ENCODE data around the gene PGM1. TPM values are rescaled to one million over a fixed set of nuclear protein-coding genes. Genes with fewer than 3 reads are reported as not detected.

PGM1 gene
- total RNA-seq, 1 experiment from 2014 or later = 124 TPM

GRCh38 chr1:63693944-63694571, 100.8 kb downstream of the PGM1 start:
- peak overlapping the region; percentile 0; the same call in 1 of the 2 replicates for H3K27ac ChIP-seq (ENCODE audit: low read length)
- no peaks in the 10 kb centered on the region for H3K36me3 ChIP-seq (ENCODE audit: low read depth, low read length)
- BruUV-seq (replicated peaks) = no TSS peak
- ChIA-PET CTCF (no interaction called here), POLR2A (ENCODE audit: unreplicated experiment) (interaction anchor here (0.6 kb wide), 1 partner anchor 184 kb away, joined by 3 read pairs; no protein-coding TSS in a partner anchor)
- H3K27me3 ChIP-seq (ENCODE audit: low read length) = no peaks in the 10 kb centered on the region
- peaks cover 10% of the 10 kb centered on the region for H3K4me1 ChIP-seq (ENCODE audit: insufficient read depth, low read length)
- H2AFZ ChIP-seq (ENCODE audit: low read length) = no peak overlapping the region
- DNase-seq (peak; percentile 19), ATAC-seq (peak; percentile 42)
- intact Hi-C loops (cut with micrococcal nuclease) = loop anchor here (2.0 to 10.0 kb wide), 4 partner anchors 31 to 351 kb away; no protein-coding TSS in a partner anchor
- H3F3A ChIP-seq (ENCODE audit: low read length, unreplicated experiment) = no peaks in the 10 kb centered on the region
- TF ChIP-seq EZH2 (IDR thresholded peaks at IDR 0.05; ENCODE audit: low read length, unreplicated experiment) (no peak), EZH2phosphoT487 (IDR thresholded peaks at IDR 0.05; ENCODE audit: borderline replicate concordance, low read length) (no peak)
- TF ChIP-seq, protein P1, sequence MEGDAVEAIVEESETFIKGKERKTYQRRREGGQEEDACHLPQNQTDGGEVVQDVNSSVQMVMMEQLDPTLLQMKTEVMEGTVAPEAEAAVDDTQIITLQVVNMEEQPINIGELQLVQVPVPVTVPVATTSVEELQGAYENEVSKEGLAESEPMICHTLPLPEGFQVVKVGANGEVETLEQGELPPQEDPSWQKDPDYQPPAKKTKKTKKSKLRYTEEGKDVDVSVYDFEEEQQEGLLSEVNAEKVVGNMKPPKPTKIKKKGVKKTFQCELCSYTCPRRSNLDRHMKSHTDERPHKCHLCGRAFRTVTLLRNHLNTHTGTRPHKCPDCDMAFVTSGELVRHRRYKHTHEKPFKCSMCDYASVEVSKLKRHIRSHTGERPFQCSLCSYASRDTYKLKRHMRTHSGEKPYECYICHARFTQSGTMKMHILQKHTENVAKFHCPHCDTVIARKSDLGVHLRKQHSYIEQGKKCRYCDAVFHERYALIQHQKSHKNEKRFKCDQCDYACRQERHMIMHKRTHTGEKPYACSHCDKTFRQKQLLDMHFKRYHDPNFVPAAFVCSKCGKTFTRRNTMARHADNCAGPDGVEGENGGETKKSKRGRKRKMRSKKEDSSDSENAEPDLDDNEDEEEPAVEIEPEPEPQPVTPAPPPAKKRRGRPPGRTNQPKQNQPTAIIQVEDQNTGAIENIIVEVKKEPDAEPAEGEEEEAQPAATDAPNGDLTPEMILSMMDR (conservative IDR thresholded peaks at IDR 0.05; ENCODE audit: low read depth, low read length) = no peak
- no peaks in the 10 kb centered on the region for H3K9me2 ChIP-seq (replicated peaks; ENCODE audit: low read length)
- H4K20me1 ChIP-seq (ENCODE audit: low read length) = no peaks in the 10 kb centered on the region
- H3K79me2 ChIP-seq (ENCODE audit: low read length) = no peaks in the 10 kb centered on the region
- H3K4me2 ChIP-seq (ENCODE audit: low read length) = no peak overlapping the region
- no peak overlapping the region for H3K4me3 ChIP-seq (ENCODE audit: low read length)
- peak overlapping the region; percentile 4; the same call in 1 of the 2 replicates for H3K9ac ChIP-seq (ENCODE audit: low read length)
- H3K9me3 ChIP-seq (ENCODE audit: low read length) = no peaks in the 10 kb centered on the region

GRCh38 chr1:63698001-63698838, 105.0 kb downstream of the PGM1 start:
- no peak overlapping the region for H3K27ac ChIP-seq (ENCODE audit: low read length)

More at GRCh38 chr1:63698001-63698838, 105.0 kb downstream of the PGM1 start:
- no peak for DNase-seq
- Histone ChIP-seq H4K20me1 (ENCODE audit: low read length) (no peaks in the 10 kb centered on the region), H3K4me1 (ENCODE audit: insufficient read depth, low read length) (peaks cover 25% of the 10 kb centered on the region), H3K4me3 (ENCODE audit: low read length) (no peak overlapping the region), H3K4me2 (ENCODE audit: low read length) (no peak overlapping the region), H3K9me3 (ENCODE audit: low read length) (no peaks in the 10 kb centered on the region), H3F3A (ENCODE audit: low read length, unreplicated experiment) (no peaks in the 10 kb centered on the region), H2AFZ (ENCODE audit: low read length) (no peak overlapping the region), H3K9ac (ENCODE audit: low read length) (no peak overlapping the region), H3K9me2 (replicated peaks; ENCODE audit: low read length) (no peaks in the 10 kb centered on the region), H3K79me2 (ENCODE audit: low read length) (no peaks in the 10 kb centered on the region), H3K27me3 (ENCODE audit: low read length) (no peaks in the 10 kb centered on the region), H3K36me3 (ENCODE audit: low read depth, low read length) (no peaks in the 10 kb centered on the region)
- POLR2A ChIA-PET (ENCODE audit: unreplicated experiment) = no interaction called here
- BruUV-seq (replicated peaks) = no TSS peak
- TF ChIP-seq EZH2 (IDR thresholded peaks at IDR 0.05; ENCODE audit: low read length, unreplicated experiment) = no peak
- TF ChIP-seq EZH2phosphoT487 (IDR thresholded peaks at IDR 0.05; ENCODE audit: borderline replicate concordance, low read length) = no peak
- TF ChIP-seq, protein P1 (conservative IDR thresholded peaks at IDR 0.05; ENCODE audit: low read depth, low read length) = no peak
- intact Hi-C loops (cut with micrococcal nuclease) = loop anchor here (10.0 kb wide), 1 partner anchor 347 kb away; no protein-coding TSS in a partner anchor
- no peak for ATAC-seq
- CTCF ChIA-PET = no interaction called here

Data from PC-3 (cell line).